Measurements from ENCODE around the gene MAP4K4.
"Not testable (repeated sequence)": the region's sequence is repeated elsewhere in the genome, so short reads cannot be mapped to it uniquely, and the experiment has no call there.

Gene MAP4K4

GRCh38 chr2:101931402-101931801, 233.9 kb downstream of the MAP4K4 start:
- Mint-ChIP-seq H3K36me3 (peaks cover 2% of the 10 kb centered on the region), H3K4me3 (no peak overlapping the region)

GRCh38 chr2:101935764-101936163, 238.3 kb downstream of the MAP4K4 start:
- H3K9me3 Mint-ChIP-seq, H3K36me3 Mint-ChIP-seq, H3K4me3 Mint-ChIP-seq, H3K27ac Mint-ChIP-seq, H3K4me1 Mint-ChIP-seq: not testable (repeated sequence)
- H3K27me3 Mint-ChIP-seq: peaks cover 12% of the 10 kb centered on the region

More at GRCh38 chr2:101931402-101931801, 233.9 kb downstream of the MAP4K4 start:
- Mint-ChIP-seq H3K4me1 (no peaks in the 10 kb centered on the region), H3K27me3 (peaks cover 6% of the 10 kb centered on the region), H3K27ac (no peak overlapping the region), H3K9me3 (no peaks in the 10 kb centered on the region)

GRCh38 chr2:101942851-101943250, 245.3 kb downstream of the MAP4K4 start:
- peaks cover 8% of the 10 kb centered on the region for H3K27me3 Mint-ChIP-seq
- H3K4me3 Mint-ChIP-seq: no peak overlapping the region
- no peaks in the 10 kb centered on the region for H3K4me1 Mint-ChIP-seq
- no peak overlapping the region for H3K27ac Mint-ChIP-seq
- peaks cover 2% of the 10 kb centered on the region for H3K9me3 Mint-ChIP-seq
- H3K36me3 Mint-ChIP-seq: peaks cover under 1% of the 10 kb centered on the region
